K562 (cell line): ENCODE data around the gene SIGLEC1. TPM values are rescaled to one million over a fixed set of nuclear protein-coding genes. Genes with fewer than 3 reads are reported as not detected.

ENCODE experiments used
- ATAC-seq: fragments of 200-7000 bp; cut with Tn5 transposase; 3 replicates; pipeline ENCODE4 v1.9.1; 2020; ENCODE audit warnings: moderate library complexity
- BruUV-seq: library from RNA; stranded (reverse); fragments of 400-500 nt; replicated peaks from 2 replicates; lab custom pipeline; 2021; lab: Mats Ljungman, UMichigan
- CTCF ChIA-PET: fragments of 300-600 bp; formaldehyde crosslinking; extraction: SDS; loops from one replicate; lab custom pipeline; 2021; ENCODE audit warnings: low intra/inter-chr PET ratio; lab: Yijun Ruan, JAX
- POLR2A ChIA-PET: fragments of 300-600, 350-650 bp; sonication (Branson Sonifier 250); formaldehyde crosslinking; extraction: SDS; loops from one replicate; lab custom pipeline; 2021; ENCODE audit warnings: antibody characterized with exemption, inconsistent platforms; lab: Yijun Ruan, JAX
- DNase-seq, 4 experiments: peaks; one replicate each; pipeline versions ENCODE4 v3.0.0 to v3.0.0-alpha.2; 2011 to 2018; ENCODE audit warnings: low spot score in 3 of 4, mixed read lengths in 3 of 4; ENCODE audit errors: extremely low read depth in 1 of 4
- FAIRE-seq: peaks from 2 replicates; lab custom pipeline; 2011; peaks lifted over from hg19 to GRCh38; lab: Jason Lieb, UNC
- H2AFZ ChIP-seq: 2 replicates; pipeline ENCODE4 v1.6.0; 2011; ENCODE audit warnings: low read depth, low read length, control low read depth, inconsistent platforms
- H3K27ac ChIP-seq: fragments of 200-600 bp; 3 replicates; pipeline ENCODE4 v1.8.0; 2011; ENCODE audit warnings: low read depth, mild to moderate bottlenecking, control low read depth, inconsistent platforms, low read length, moderate library complexity, mixed read lengths; ENCODE audit errors: extremely low read depth
- H3K27me3 ChIP-seq, 2 experiments: fragments of 300-600 bp in 1 of 2; 2 replicates in 1 of 2; 3 replicates in 1 of 2; pipeline versions ENCODE4 v1.6.0 to v1.8.0; 2011; ENCODE audit warnings: inconsistent platforms in 2 of 2, low read length in 2 of 2, mild to moderate bottlenecking in 1 of 2, mixed read lengths in 1 of 2, moderate library complexity in 1 of 2; ENCODE audit not compliant: control insufficient read depth in 2 of 2, insufficient read depth in 2 of 2
- H3K36me3 ChIP-seq: fragments of 300-600 bp; 3 replicates; pipeline ENCODE4 v1.8.0; 2011; ENCODE audit warnings: mild to moderate bottlenecking, low read length, inconsistent platforms; ENCODE audit not compliant: control insufficient read depth, insufficient read depth
- H3K4me1 ChIP-seq, 2 experiments: fragments of 200-600 bp in 1 of 2; replicated peaks in 1 of 2; 2 replicates in 1 of 2; 3 replicates in 1 of 2; pipeline versions ENCODE4 v1.5.1 to v1.8.0; 2011; ENCODE audit warnings: inconsistent platforms in 2 of 2, low read length in 2 of 2, mild to moderate bottlenecking in 1 of 2, mixed read lengths in 1 of 2, moderate library complexity in 1 of 2; ENCODE audit not compliant: control insufficient read depth in 2 of 2, insufficient read depth in 2 of 2
- H3K4me2 ChIP-seq: 2 replicates; pipeline ENCODE4 v1.6.1; 2011; ENCODE audit warnings: low read length, control low read depth, inconsistent platforms, mixed read lengths; ENCODE audit not compliant: insufficient read depth
- H3K4me3 ChIP-seq: fragments of 200-600 bp; sonication (generic), shearing (Covaris generic); 2 replicates; pipeline ENCODE4 v1.5.1; 2016; ENCODE audit warnings: control low read depth, inconsistent platforms
- H3K79me2 ChIP-seq: fragments of 200-600 bp; 3 replicates; pipeline ENCODE4 v1.8.0; 2011; ENCODE audit warnings: low read length, inconsistent platforms; ENCODE audit not compliant: control insufficient read depth, insufficient read depth
- H3K9ac ChIP-seq, 2 experiments: 2 replicates each; pipeline versions ENCODE4 v1.6.0 to v1.6.1; 2011; ENCODE audit warnings: low read depth in 2 of 2, low read length in 2 of 2, control low read depth in 1 of 2, inconsistent platforms in 1 of 2, mild to moderate bottlenecking in 1 of 2, mixed read lengths in 1 of 2; ENCODE audit not compliant: insufficient read depth in 1 of 2
- H3K9me1 ChIP-seq: one replicate; pipeline ENCODE4 v1.6.0; 2011; ENCODE audit warnings: inconsistent platforms, mild to moderate bottlenecking, low read length, moderate library complexity; ENCODE audit not compliant: control insufficient read depth, insufficient read depth
- H3K9me3 ChIP-seq: replicated peaks from 2 replicates; pipeline ENCODE4 v1.5.1; 2011; ENCODE audit warnings: low read depth, low read length, inconsistent platforms; ENCODE audit not compliant: control insufficient read depth, insufficient read depth
- H4K20me1 ChIP-seq: replicated peaks from 2 replicates; pipeline ENCODE4 v1.6.1; 2011; ENCODE audit warnings: low read length, inconsistent platforms, mixed read lengths; ENCODE audit not compliant: control insufficient read depth, insufficient read depth
- ETV1 ChIP-seq: fragments of 450-650 bp; conservative IDR thresholded peaks from 2 replicates; pipeline ENCODE4 v1.6.1; 2016; ENCODE audit warnings: missing genetic modification characterization, control low read depth, low read depth, missing compliant biosample characterization
- ILK ChIP-seq: fragments of 450-650 bp; IDR thresholded peaks from 2 replicates; pipeline ENCODE4 v1.6.1; 2016; ENCODE audit warnings: missing genetic modification characterization, low read depth, mild to moderate bottlenecking, missing compliant biosample characterization, moderate library complexity, borderline replicate concordance
- KDM2B ChIP-seq: fragments of 250-450 bp; sonication (Bioruptor Pico); IDR thresholded peaks from 2 replicates; pipeline ENCODE4 v1.8.0; 2021; ENCODE audit warnings: mild to moderate bottlenecking, moderate library complexity
- KLF13 ChIP-seq: fragments of 450-650 bp; IDR thresholded peaks from 2 replicates; pipeline ENCODE4 v1.6.1; 2016; ENCODE audit warnings: missing genetic modification characterization, low read depth, mild to moderate bottlenecking, missing compliant biosample characterization, moderate library complexity, borderline replicate concordance
- RNF2 ChIP-seq: sonication (generic); IDR thresholded peaks from 2 replicates; pipeline ENCODE4 v1.6.1; 2016
- ZEB2 ChIP-seq: fragments of 450-650 bp; IDR thresholded peaks from 2 replicates; pipeline ENCODE4 v1.6.1; 2016
- ZNF23 ChIP-seq: fragments of 250-450 bp; sonication (Bioruptor Pico); IDR thresholded peaks from 2 replicates; pipeline ENCODE4 v1.4.0; 2020; ENCODE audit warnings: mild to moderate bottlenecking
- WGBS: fragments of 100-300 bp; shearing (Covaris generic); methylation state at CpG from one replicate; pipeline ENCODE4 v1.1.6; 2016; ENCODE audit warnings: low coverage, mixed read lengths; ENCODE audit not compliant: insufficient coverage; ENCODE audit errors: missing lambda C conversion rate; 5-methylcytosine and 5-hydroxymethylcytosine counted together
- in situ Hi-C: fragments of 300-500 bp; cut with MboI; formaldehyde crosslinking; loops from 4 replicates; pipeline ENCODE4 v1.15.0; 2018; ENCODE audit warnings: inconsistent platforms, mixed read lengths
- intact Hi-C: fragments of 100-400 bp; cut with micrococcal nuclease; formaldehyde crosslinking; loops from 2 replicates; pipeline ENCODE4 v1.14.2; 2022
- polyA plus RNA-seq, 8 experiments: library from polyadenylated mRNA; depleted of rRNA in 4 of 8; stranded (reverse) in 5 of 8; unstranded in 3 of 8; fragments of >200 nt; fragmentation: Nextera tagmentation in 2 of 8; fragmentation: Illumina TruSeq in 1 of 8; extraction: Ambion mirVana in 2 of 8; extraction: Trizol in 1 of 8; gene quantifications; 2 replicates each; pipeline versions ENCODE4 v1.2.1 to v1.2.3, GENCODE V29; 2011 to 2014; ENCODE audit warnings: inconsistent platforms in 1 of 8, missing spikeins in 1 of 8
- total RNA-seq, 7 experiments: library from RNA; depleted of rRNA in 6 of 7; stranded (reverse); fragments of >200 nt in 6 of 7; fragmentation: Illumina TruSeq in 2 of 7; extraction: Trizol in 2 of 7; gene quantifications; 2 replicates each; pipeline versions ENCODE4 v1.2.1 to v1.2.3, GENCODE V29; 2011 to 2021; ENCODE audit warnings: low replicate concordance in 1 of 7

The SIGLEC1 gene
- total and polyA plus RNA-seq, 9 of the 15 experiments (the other 6 are each of a cell fraction or from before 2014, with no cell fraction given) = 0.05 to 0.07 TPM; not detected in 7

DNA sequence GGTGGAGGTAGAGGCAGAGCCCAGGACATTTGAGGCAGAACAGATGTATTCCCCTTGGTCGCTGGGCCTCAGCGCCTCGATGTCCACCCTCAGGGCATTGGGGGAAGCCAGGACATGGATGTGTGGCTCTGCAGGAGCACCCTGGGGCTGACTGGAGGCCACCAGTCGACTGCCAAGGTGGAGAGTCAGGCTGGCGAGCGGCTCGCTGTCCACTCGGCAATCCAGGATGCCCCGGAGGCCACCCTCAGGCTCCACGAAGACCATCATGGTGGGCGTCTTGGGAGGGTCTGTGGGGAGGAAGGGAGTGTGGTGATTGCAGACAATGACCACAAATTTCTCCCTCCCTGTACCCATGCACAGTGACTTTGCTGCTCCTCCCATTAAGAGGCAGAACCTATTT is 22.4 kb downstream of the SIGLEC1 start:
- TF ChIP-seq ZEB2 = no peak
- no peak for TF ChIP-seq KLF13 (tag)
- TF ChIP-seq ILK (tag) = no peak
- no peak for TF ChIP-seq ETV1 (tag)
- TF ChIP-seq ZNF23 (CRISPR knock-in tag) = no peak
- TF ChIP-seq RNF2 = no peak
- TF ChIP-seq KDM2B = no peak
- ChIA-PET POLR2A (no interaction called here), CTCF (no interaction called here)
- Histone ChIP-seq H3K4me2 (no peak overlapping the region), H3K27ac (no peak overlapping the region), H3K27me3 (peaks cover 0 to 5% of the 10 kb centered on the region in 2 experiments; a peak in 3 of 5 replicates), H2AFZ (no peak overlapping the region), H3K4me3 (no peak overlapping the region), H4K20me1 (no peaks in the 10 kb centered on the region), H3K79me2 (no peaks in the 10 kb centered on the region), H3K9me3 (no peaks in the 10 kb centered on the region), H3K9me1 (no peaks in the 10 kb centered on the region), H3K4me1 (peaks cover 0 to 26% of the 10 kb centered on the region in 2 experiments; a peak in 3 of 5 replicates), H3K9ac (no peak overlapping the region), H3K36me3 (no peaks in the 10 kb centered on the region)
- no TSS peak for BruUV-seq
- intact Hi-C loops = no loop called here
- DNase-seq = no peak
- no peak for ATAC-seq
- FAIRE-seq = no peak
- in situ Hi-C loops = no loop called here
- whole genome bisulfite sequencing = 15% methylated on average over 9 of the region's 11 CpGs
